GM13976 (cell line): ENCODE data around the gene MFSD12.

ENCODE experiments used
- DNase-seq: peaks from one replicate; pipeline ENCODE4 v3.0.0; 2012; ENCODE audit warnings: low spot score
- CTCF ChIP-seq: IDR thresholded peaks from 2 replicates; pipeline ENCODE4 v1.5.1; 2012; ENCODE audit warnings: borderline replicate concordance, mild to moderate bottlenecking; ENCODE audit not compliant: insufficient read depth; ENCODE audit errors: extremely low read depth, missing control alignments, control extremely low read depth
- in situ Hi-C: fragments of 300-500 bp; cut with MboI; formaldehyde crosslinking; loops from one replicate; pipeline ENCODE4 v1.12.0; 2022; ENCODE audit warnings: low sequenced_read_pairs, mixed read lengths, inconsistent platforms; ENCODE audit not compliant: unreplicated experiment

The MFSD12 gene

GRCh38 chr19:3537438-3538240, 19.7 kb downstream of the MFSD12 start:
- TF ChIP-seq CTCF = no peak
- in situ Hi-C loops = no loop called here
- DNase-seq = no peak

DNA sequence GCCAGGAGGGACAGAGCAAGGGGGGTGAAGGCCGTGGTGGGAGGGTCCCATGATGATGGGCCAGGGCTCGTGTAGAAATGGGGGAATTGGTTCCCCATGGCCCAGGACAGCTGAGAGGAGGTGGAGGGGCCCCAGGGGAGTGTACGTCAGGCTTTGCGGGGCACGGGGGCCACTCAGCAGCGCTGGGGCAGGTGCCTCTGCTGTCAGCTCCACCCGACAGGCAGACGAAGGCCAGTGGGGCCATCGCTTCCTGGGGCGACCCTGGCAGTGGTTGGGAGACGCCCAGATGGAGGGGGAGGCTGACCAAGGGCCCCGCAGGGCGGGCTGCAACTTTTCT, 20.3 kb downstream of the MFSD12 start:
- DNase-seq = no peak
- TF ChIP-seq CTCF = no peak
- in situ Hi-C loops = no loop called here

GRCh38 chr19:3536429-3537100, 20.8 kb downstream of the MFSD12 start:
- DNase-seq = no peak
- no peak for TF ChIP-seq CTCF
- in situ Hi-C loops = no loop called here

DNA sequence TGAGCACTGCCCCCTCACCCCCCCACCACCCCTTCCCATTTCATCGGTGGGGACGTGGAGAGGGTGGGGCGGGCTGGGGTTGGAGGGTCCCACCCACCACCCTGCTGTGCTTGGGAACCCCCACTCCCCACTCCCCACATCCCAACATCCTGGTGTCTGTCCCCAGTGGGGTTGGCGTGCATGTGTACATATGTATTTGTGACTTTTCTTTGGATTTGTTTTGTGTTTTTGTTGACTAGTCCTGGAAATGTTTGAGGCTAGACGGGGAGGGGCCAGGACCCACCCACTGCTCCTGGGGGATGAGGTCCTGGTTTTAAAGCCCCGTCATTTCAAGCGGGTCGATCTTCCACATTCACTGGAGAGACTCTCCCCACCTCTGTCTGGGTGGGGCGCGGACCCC, 21.4 kb downstream of the MFSD12 start:
- TF ChIP-seq CTCF = no peak
- in situ Hi-C loops = no loop called here
- no peak for DNase-seq

DNA sequence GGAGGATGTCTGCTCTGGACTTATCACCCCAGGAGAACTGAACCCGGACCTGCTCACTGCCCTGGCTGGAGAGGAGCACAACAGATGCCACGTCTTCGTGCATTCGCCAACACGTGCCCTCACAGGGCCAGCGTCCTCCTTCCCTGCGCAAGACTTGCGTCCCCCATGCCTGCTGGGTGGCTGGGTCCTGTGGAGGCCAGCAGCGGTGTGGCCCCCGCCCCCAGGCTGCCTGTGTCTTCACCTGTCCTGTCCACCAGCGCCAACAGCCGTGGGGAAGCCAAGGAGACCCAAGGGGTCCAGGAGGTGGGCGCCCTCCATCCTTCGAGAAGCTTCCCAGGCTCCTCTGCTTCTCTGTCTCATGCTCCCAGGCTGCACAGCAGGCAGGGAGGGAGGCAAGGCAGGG, 21.8 kb downstream of the MFSD12 start:
- in situ Hi-C loops = no loop called here
- no peak for DNase-seq
- no peak for TF ChIP-seq CTCF

DNA sequence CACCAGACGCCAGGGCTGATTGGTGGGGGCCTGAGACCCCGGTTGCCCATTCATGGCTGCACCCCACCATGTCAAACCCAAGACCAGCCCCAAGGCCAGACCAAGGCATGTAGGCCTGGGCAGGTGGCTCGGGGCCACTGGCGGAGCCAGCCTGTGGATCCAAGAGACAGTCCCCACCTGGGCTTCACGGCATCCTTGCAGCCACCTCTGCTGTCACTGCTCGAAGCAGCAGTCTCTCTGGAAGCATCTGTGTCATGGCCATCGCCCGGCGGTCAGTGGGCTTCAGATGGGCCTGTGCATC, 22.2 kb downstream of the MFSD12 start:
- no peak for DNase-seq
- in situ Hi-C loops = no loop called here
- TF ChIP-seq CTCF = no peak
